Measurements from ENCODE around the gene KLHL30.
"Not testable (repeated sequence)": the region's sequence is repeated elsewhere in the genome, so short reads cannot be mapped to it uniquely, and the experiment has no call there.

KLHL30 gene

DNA sequence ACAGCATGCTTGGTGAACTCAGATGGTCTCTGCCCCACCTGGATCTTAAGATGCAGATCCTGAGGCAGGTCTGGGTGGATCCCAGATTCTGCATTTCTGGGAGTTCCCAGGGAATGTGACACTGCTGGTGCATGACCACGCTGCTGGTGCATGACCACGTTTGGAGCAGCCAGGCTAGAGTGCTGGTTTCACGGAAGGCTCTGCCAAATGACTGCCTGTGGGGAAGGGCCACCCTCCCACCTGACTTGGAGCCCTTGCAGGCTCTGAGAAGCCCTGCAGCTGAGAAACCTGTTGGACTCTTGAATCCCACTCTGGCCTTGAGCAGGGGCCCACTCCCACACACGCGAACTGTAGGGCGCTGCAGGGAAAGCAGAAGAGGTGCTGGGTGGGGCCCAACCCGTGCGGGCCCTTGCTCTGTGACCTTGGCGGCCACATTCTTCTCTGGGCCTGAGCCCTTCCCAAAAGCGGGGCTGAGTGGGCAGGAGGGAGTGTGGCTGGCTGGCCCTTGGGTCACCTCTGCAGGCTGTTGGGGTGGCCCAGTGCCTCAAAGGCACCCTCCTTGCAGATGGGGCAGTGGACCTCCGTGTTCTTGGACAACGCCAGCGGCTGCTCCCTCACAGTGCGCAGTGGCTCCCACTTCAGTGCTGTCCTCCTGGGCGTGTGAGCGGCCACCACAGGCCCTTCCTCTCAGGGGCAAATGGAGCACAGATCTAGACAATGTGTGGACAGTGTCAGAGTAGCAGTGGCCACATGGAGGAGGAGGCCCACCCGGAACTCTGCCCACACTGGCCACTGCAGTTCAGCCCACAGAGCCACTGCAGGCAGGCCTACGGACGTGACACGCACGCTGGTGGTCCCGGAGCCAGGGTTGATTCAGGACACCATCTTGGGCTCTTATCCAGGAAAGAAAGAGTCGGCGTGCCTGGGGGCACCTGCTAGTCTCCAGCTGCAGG, 28.2 kb downstream of the KLHL30 start:
- no peak for DNase-seq

GRCh38 chr2:238167344-238167715, 28.9 kb downstream of the KLHL30 start:
- DNase-seq = no peak

- no peak for DNase-seq
Observed at GRCh38 chr2:238167761-238168160, 29.3 kb downstream of the KLHL30 start.

DNA sequence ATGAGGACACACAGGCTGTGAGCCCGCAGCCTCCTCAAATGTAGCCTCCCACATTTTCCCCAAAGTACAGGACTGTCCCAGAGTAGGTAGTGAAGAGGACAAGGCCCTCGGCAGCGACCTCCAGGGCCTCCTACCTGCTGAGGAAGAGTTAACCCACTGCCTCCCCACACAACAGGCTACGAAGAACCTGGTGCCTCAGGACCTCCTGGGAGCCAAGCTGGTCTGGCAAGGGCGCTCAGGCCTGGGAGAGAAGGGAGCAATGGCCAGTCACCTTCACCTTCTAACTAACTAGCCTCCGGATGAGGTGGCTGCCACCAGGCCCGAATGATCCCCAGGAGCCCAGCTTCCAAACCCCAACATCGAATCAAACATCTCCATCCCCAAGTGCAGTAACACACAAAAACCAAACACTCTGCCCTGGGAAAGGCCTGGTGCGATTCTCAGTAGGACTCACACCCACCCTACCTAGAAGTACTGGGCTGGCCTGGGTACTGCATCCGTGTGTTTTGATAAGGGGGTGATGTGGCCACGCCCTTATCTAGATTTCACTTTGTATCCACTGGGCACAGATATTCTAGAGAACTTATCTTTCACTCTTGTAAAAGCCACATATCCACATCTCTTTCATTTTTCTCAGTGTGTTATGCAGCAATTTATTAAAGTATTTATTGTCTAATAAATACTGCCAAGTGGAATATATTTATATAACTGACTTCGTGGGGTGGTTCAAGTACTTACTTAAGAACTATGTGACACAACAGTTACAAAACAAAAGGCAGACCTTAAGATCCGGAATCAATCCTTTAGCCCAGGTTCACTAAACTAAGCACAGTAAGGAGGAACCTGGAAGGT, 30.0 kb downstream of the KLHL30 start:
- no peak for DNase-seq

DNA sequence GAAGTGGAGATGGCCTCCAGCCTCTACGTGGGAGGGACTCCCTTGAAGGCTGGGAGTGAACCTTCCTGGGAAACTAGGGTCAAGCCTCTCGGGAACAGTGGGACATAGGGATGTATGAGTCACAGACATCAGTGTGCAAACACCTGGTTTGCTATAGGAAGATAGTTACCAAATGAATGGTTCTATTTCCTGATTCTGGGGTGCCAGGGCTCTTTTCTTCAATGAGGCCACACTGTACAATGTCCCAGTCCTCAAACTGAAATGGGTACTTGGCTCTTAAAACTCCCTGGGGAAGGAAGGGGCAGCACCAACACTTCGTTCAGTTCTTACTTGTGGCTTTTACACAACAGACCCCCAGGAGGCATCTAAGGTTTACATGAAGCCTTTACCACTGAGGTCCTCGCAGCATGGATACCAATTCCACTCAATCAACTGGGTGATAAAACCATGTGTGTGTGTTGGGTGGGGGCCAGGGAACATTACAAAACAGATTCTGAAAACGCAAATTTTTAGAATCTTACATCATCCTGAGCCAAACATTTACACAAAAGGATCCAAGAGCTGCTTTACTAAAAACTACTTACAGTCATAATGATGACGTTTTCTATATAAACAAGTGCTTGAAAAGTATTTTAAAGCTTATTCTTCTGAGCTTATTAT, 30.7 kb downstream of the KLHL30 start:
- no peak for DNase-seq

DNA sequence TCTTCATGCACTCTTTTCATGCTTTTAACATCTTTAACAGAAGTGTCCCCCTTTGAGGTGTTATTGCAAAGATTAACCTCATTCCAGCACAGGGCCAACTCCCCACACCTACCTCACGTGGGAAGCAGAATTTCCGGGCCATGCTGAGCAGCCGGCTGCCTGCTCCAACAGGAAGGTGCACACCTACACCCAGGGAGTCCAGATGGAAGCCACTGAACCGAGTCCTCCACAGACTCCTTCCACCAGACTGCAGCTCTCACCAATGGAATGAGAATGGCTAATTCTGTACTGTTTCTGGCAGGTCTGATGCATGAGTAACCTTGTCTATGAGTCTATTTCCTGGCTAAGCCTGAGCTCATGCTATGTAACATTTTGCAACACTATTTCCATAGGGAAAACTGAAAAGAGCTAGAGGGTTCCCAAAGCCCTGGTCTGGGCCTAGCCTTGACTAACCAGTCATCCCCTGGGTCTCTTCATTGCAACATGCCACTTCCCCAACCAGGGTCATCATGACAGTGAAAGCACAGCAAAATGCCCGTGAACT, 31.3 kb downstream of the KLHL30 start:
- DNase-seq = no peak

- no peak for DNase-seq
Observed at GRCh38 chr2:238170386-238171071, 32.1 kb downstream of the KLHL30 start.

GRCh38 chr2:238171072-238171431, 32.6 kb downstream of the KLHL30 start:
- DNase-seq = not testable (repeated sequence)

DNA sequence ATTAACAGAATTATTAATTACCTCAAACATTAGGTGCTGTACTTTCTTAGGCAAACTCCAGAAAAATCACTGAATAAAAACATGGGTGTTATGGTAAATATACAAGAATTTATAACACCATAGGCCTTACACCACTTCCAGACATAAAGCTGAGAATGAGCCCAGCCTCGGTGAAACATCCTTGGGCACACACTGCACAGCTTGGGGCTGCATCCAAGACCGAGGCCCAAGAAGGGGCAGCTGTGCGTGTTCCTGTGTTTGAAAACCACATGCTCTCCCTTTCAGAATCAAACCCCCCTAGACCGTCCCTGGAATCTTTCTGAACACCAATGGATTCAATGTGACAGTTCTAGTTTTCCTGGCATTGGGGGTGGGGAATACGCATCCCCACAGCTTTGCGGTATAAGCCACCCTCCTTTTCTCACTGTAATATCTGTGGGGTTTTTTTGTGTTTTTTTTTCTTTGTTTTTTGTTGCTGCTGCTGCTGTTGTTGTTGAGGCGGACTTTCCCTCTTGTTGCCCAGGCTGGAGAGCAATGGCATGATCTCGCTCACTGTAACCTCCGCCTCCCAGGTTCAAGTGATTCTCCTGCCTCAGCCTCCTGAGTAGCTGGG, 33.2 kb downstream of the KLHL30 start:
- DNase-seq = no peak

- DNase-seq = no peak
Observed at GRCh38 chr2:238172439-238172838, 34.0 kb downstream of the KLHL30 start.

- DNase-seq = no peak
Observed at GRCh38 chr2:238173692-238174091, 35.2 kb downstream of the KLHL30 start.

DNA sequence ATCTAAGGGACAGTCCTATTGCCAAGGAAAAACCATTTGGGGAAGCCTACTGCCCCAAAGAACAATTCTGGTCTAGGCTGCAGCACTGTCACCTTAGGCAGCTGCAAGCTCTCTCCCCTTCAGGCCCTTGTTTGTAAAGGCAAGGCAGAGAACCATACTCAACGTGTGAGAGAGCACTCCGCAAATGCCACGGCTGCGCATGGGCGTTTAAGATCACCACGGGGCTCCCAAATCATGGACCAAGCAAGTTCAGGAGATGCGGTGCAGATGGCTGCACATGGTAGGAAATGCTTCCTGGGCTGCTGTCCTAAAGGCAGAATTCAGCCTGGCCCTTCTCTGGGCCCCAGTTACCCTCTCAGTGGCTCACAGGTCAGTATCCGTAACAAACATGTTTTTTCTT, 35.8 kb downstream of the KLHL30 start:
- DNase-seq = no peak

GRCh38 chr2:238174701-238175100, 36.2 kb downstream of the KLHL30 start:
- no peak for DNase-seq

- no peak for DNase-seq
Observed at GRCh38 chr2:238176613-238177012, 38.1 kb downstream of the KLHL30 start.

DNA sequence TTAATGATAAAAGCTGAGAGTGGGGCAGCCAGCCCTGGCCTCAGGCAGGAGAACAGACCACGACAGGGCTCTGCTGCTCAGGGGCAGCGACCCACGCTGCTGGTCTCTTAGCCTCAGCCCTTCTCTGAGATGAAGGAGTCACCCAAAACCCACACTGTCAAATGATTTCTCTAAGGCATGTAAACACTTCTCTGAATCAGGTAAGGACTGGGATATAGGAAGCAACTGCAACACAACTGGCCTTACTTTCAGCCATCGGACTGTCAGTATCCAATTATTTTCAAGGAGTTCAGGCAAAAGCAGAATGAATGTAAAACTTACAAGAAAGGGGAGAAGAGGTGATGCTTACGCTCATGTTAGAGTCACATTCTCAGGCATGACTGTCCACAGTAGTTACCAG, 42.1 kb downstream of the KLHL30 start:
- no peak for DNase-seq

DNA sequence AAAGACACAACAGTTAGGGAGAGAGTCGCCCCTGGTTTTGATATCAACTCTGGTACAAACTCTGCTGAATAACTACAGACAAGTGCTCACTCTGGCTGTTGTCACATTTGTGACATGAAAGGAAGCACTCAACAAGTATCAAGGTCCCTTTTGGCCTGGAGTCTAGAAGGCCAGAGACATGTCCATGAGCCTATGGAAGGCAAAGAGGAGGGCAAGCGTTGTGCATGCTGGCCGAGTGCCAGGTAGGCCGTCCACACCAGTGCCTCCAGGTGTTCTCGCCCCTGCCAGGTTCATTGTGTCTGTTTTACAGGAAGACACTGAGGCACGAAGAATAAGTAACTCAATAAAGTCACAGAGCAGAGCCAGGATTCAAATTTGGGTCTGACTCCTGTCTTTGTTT, 43.9 kb downstream of the KLHL30 start:
- no peak for DNase-seq

DNA sequence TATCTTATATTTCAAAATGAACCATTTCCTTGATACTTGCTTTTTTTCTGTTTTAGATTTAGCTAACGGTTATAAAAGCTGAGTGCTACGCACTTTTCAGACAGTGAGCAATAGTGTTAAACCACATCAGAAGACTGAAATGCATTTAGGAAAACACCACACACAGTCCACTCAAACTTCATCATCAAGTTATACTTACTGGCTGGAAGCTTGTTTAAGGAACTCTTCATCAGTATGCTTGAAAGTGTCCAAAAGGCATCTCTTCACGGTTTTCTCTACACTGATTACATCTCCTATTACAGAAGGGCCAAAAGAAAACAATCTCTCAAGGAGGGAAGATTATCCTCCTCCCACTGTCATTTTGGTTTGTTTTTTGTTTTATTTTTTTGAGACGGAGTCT, 45.4 kb downstream of the KLHL30 start:
- no peak for DNase-seq

DNA sequence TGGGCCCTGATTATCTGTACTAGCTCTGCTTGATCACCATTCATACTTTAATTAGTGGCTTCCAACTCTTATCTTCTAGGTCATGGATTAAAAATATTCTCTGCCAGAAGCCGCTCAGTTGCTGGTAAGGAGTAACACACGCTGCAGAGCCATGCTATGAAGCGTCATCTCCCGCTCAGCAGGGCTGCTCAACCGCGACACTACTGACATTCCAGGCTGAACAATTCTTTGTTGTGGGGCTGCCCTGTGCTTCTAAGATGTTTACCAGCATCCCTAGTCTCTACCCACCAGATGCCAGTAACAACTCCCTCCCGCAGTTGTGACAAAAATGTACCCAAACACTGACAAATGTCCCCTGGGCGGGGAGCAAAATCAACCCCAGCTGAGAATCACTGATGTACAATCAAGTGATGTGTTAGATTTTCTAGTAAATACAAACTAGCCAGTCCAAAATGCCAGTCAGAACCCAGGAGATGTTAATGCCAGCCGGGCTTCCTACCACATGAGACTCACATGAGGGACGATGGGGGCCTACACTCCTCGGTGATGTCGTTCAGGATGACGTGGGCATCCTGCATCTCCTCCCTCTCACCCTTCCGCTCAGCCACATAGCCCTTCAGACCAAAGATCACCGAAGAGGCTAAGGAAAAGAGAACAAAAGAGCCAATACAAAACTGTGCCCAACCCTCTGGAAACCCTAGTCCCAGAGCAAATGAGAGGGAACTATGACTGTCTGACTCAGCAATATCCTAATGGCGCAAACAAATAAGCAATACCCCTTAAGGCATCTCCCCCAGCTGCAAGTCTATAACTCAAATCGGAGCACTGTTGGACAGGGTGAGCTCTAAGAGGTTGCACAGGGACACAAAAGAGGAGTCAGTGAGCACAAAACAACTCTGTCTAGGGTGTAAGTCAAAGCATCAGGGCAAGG, 49.4 kb downstream of the KLHL30 start:
- DNase-seq = no peak

DNA sequence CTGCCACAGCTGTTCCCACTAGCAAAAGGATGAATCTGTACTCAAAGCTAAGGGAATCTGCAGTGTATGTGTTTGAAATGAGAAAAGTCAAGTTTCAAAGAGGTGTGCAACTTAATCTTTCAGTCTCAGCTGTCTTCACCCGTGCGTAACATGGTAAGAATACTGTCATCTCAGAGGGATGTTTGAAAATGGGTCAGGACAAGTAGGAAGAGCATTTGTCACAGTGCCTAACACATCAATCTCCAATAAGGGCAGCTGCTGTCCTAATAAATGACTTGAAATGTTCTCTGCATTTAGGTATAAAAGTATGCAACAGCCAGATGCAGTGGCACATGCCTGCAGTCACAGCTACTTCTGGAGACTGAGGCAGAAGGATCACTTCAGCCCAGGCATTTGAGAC, 52.0 kb downstream of the KLHL30 start:
- no peak for DNase-seq

Data from effector CD4-positive, alpha-beta T cell (primary cell).